SK-N-SH treated with all-trans-retinoic acid at 6 μM for 48 hours (cell line): ENCODE results near the gene WIZ.
A peak's percentile ranks its signal among the peaks of the same experiment; 100 is the strongest.

ENCODE experiments used
- ATAC-seq: fragments of 200-7000 bp; cut with Tn5 transposase; 3 replicates; pipeline ENCODE4 v1.9.1; 2020; ENCODE audit warnings: mild to moderate bottlenecking, moderate library complexity
- ARNTL ChIP-seq: fragments of 450-650 bp; formaldehyde crosslinking; IDR thresholded peaks from 2 replicates; pipeline ENCODE4 v1.5.0; 2020; ENCODE audit warnings: low read depth, mild to moderate bottlenecking, moderate library complexity, borderline replicate concordance
- BACH2 ChIP-seq: fragments of 250-450 bp; sonication (Bioruptor Pico); IDR thresholded peaks from 2 replicates; pipeline ENCODE4 v1.9.0; 2021; ENCODE audit warnings: mild to moderate bottlenecking, borderline replicate concordance
- CREB5 ChIP-seq: fragments of 250-450 bp; sonication (Bioruptor Pico); IDR thresholded peaks from 2 replicates; pipeline ENCODE4 v1.5.1; 2020; ENCODE audit warnings: low read depth, mild to moderate bottlenecking, moderate library complexity
- CSDC2 ChIP-seq: fragments of 250-450 bp; sonication (Bioruptor Pico); IDR thresholded peaks from 2 replicates; pipeline ENCODE4 v1.5.0; 2020; ENCODE audit warnings: mild to moderate bottlenecking, moderate library complexity
- CSRNP3 ChIP-seq: fragments of 250-450 bp; sonication (Bioruptor Pico); IDR thresholded peaks from 2 replicates; pipeline ENCODE4 v1.5.1; 2021; ENCODE audit warnings: mild to moderate bottlenecking, moderate library complexity
- ESRRG ChIP-seq: fragments of 250-450 bp; sonication (Bioruptor Pico); IDR thresholded peaks from 2 replicates; pipeline ENCODE4 v1.6.1; 2021; ENCODE audit warnings: mild to moderate bottlenecking
- ISL1 ChIP-seq: fragments of 250-450 bp; sonication (Bioruptor Pico); IDR thresholded peaks from 2 replicates; pipeline ENCODE4 v2.1.2; 2022; ENCODE audit warnings: mild to moderate bottlenecking, moderate library complexity
- OSR1 ChIP-seq: fragments of 250-450 bp; sonication (Bioruptor Pico); IDR thresholded peaks from 2 replicates; pipeline ENCODE4 v1.8.0; 2022; ENCODE audit warnings: moderate library complexity, mild to moderate bottlenecking, inconsistent platforms
- PATZ1 ChIP-seq: fragments of 250-450 bp; sonication (Bioruptor Pico); IDR thresholded peaks from 2 replicates; pipeline ENCODE4 v1.8.0; 2020; ENCODE audit warnings: mild to moderate bottlenecking, moderate library complexity, borderline replicate concordance
- POU6F1 ChIP-seq: fragments of 250-450 bp; sonication (Bioruptor Pico); IDR thresholded peaks from 2 replicates; pipeline ENCODE4 v1.8.0; 2021; ENCODE audit warnings: low read depth, mild to moderate bottlenecking, moderate library complexity, borderline replicate concordance
- PPARA ChIP-seq: fragments of 250-450 bp; sonication (Bioruptor Pico); IDR thresholded peaks from 2 replicates; pipeline ENCODE4 v1.5.0; 2020; ENCODE audit warnings: mild to moderate bottlenecking, borderline replicate concordance
- RARB ChIP-seq: fragments of 250-450 bp; sonication (Bioruptor Pico); IDR thresholded peaks from 2 replicates; pipeline ENCODE4 v1.8.0; 2021; ENCODE audit warnings: mild to moderate bottlenecking, moderate library complexity
- SNAI2 ChIP-seq: fragments of 250-450 bp; sonication (Bioruptor Pico); IDR thresholded peaks from 2 replicates; pipeline ENCODE4 v1.5.0; 2020; ENCODE audit warnings: mild to moderate bottlenecking, moderate library complexity
- TCF4 ChIP-seq: fragments of 250-450 bp; sonication (Bioruptor Pico); IDR thresholded peaks from 2 replicates; pipeline ENCODE4 v1.8.0; 2021; ENCODE audit warnings: mild to moderate bottlenecking, moderate library complexity, borderline replicate concordance
- TOX ChIP-seq: fragments of 250-450 bp; sonication (Bioruptor Pico); IDR thresholded peaks from 2 replicates; pipeline ENCODE4 v1.8.0; 2021; ENCODE audit warnings: mild to moderate bottlenecking, moderate library complexity, borderline replicate concordance
- TSHZ2 ChIP-seq: fragments of 250-450 bp; sonication (Bioruptor Pico); IDR thresholded peaks from 2 replicates; pipeline ENCODE4 v1.5.0; 2020; ENCODE audit warnings: mild to moderate bottlenecking, moderate library complexity
- ZC3H10 ChIP-seq: fragments of 250-450 bp; sonication (Bioruptor Pico); IDR thresholded peaks from 2 replicates; pipeline ENCODE4 v1.5.1; 2021; ENCODE audit warnings: mild to moderate bottlenecking, moderate library complexity
- ZFP3 ChIP-seq: fragments of 250-450 bp; sonication (Bioruptor Pico); IDR thresholded peaks from 2 replicates; pipeline ENCODE4 v1.5.0; 2020; ENCODE audit warnings: mild to moderate bottlenecking, moderate library complexity
- ZFP30 ChIP-seq: fragments of 450-650 bp; formaldehyde crosslinking; IDR thresholded peaks from 2 replicates; pipeline ENCODE4 v1.5.0; 2022; ENCODE audit warnings: mild to moderate bottlenecking, moderate library complexity
- ZNF70 ChIP-seq: fragments of 450-650 bp; formaldehyde crosslinking; IDR thresholded peaks from 2 replicates; pipeline ENCODE4 v1.5.0; 2020; ENCODE audit warnings: mild to moderate bottlenecking, moderate library complexity

WIZ gene

GRCh38 chr19:15469513-15470297 lies 19.9 kb upstream of the WIZ start:
- TF ChIP-seq ESRRG (CRISPR knock-in tag): no peak
- no peak for TF ChIP-seq ZFP30 (CRISPR knock-in tag)
- no peak for TF ChIP-seq CSDC2
- TF ChIP-seq CREB5 (CRISPR knock-in tag): no peak
- no peak for TF ChIP-seq ZFP3 (CRISPR knock-in tag)
- no peak for TF ChIP-seq SNAI2
- TF ChIP-seq CSRNP3 (CRISPR knock-in tag): no peak
- no peak for TF ChIP-seq TSHZ2 (CRISPR knock-in tag)
- TF ChIP-seq PPARA (CRISPR knock-in tag): no peak
- no peak for TF ChIP-seq TCF4 (CRISPR knock-in tag)
- TF ChIP-seq ISL1 (CRISPR knock-in tag): no peak
- no peak for TF ChIP-seq ZC3H10 (CRISPR knock-in tag)
- peak; percentile 66 for ATAC-seq

- ATAC-seq: no peak
- TF ChIP-seq SNAI2 (no peak), RARB (no peak), TCF4 (CRISPR knock-in tag) (no peak), CSDC2 (no peak), PATZ1 (no peak), BACH2 (CRISPR knock-in tag) (no peak), CREB5 (CRISPR knock-in tag) (no peak), ZNF70 (CRISPR knock-in tag) (no peak), ISL1 (CRISPR knock-in tag) (no peak), ARNTL (CRISPR knock-in tag) (no peak), ESRRG (CRISPR knock-in tag) (no peak), OSR1 (CRISPR knock-in tag) (no peak)
- TF ChIP-seq, all 23 proteins: peak for 0
Observed at GRCh38 chr19:15468675-15469512, 19.1 kb upstream of the WIZ start.

GRCh38 chr19:15467734-15468214 lies 18.0 kb upstream of the WIZ start:
- TF ChIP-seq TCF4 (CRISPR knock-in tag): no peak
- TF ChIP-seq POU6F1 (CRISPR knock-in tag): no peak
- no peak for TF ChIP-seq ESRRG (CRISPR knock-in tag)
- TF ChIP-seq TSHZ2 (CRISPR knock-in tag): no peak
- TF ChIP-seq ISL1 (CRISPR knock-in tag): no peak
- TF ChIP-seq TOX (CRISPR knock-in tag): no peak
- no peak for TF ChIP-seq RARB
- TF ChIP-seq ZFP30 (CRISPR knock-in tag): no peak
- no peak for TF ChIP-seq ZC3H10 (CRISPR knock-in tag)
- TF ChIP-seq, all 23 proteins: peak for 0
- no peak for ATAC-seq
